Sigmoid colon (tissue), 7 donors: ENCODE data around the gene PPARA. TPM values are rescaled to one million over a fixed set of nuclear protein-coding genes. Genes with fewer than 3 reads are reported as not detected.

ENCODE experiments used
- DNase-seq: peaks from one replicate; pipeline ENCODE4 v3.0.0-alpha.2; 2019
- H3K27ac ChIP-seq, 4 donors: fragments of 200-600 bp; sonication (generic); one replicate each; pipeline ENCODE4 v1.5.1; 2016 to 2019; ENCODE audit warnings: mild to moderate bottlenecking in 1 of 4
- H3K27me3 ChIP-seq, 3 donors: fragments of 200-600 bp; sonication (generic); one replicate each; pipeline ENCODE4 v1.5.1; 2019; ENCODE audit warnings: mild to moderate bottlenecking in 1 of 3
- H3K36me3 ChIP-seq, 4 donors: fragments of 200-600 bp; sonication (generic); one replicate each; pipeline ENCODE4 v1.5.1; 2016 to 2019
- H3K4me1 ChIP-seq, 4 donors: fragments of 200-600 bp; sonication (generic); one replicate each; pipeline ENCODE4 v1.5.1; 2017 to 2019
- H3K4me3 ChIP-seq, 4 donors: fragments of 200-600 bp; sonication (generic); one replicate each; pipeline ENCODE4 v1.5.1; 2017 to 2019; ENCODE audit warnings: mild to moderate bottlenecking in 2 of 4, moderate library complexity in 1 of 4
- H3K9me3 ChIP-seq, 4 donors: fragments of 200-600 bp in 3 of 4; sonication (generic) in 3 of 4; one replicate each; pipeline versions ENCODE4 v1.5.1 to v1.6.1; 2013 to 2019
- EP300 ChIP-seq, 4 donors: sonication (generic); formaldehyde crosslinking; IDR thresholded peaks; one replicate each; pipeline ENCODE4 v1.6.1; 2017; ENCODE audit warnings: antibody characterized with exemption in 4 of 4
- POLR2A ChIP-seq, 2 donors: fragments of 450-650 bp; IDR thresholded peaks; one replicate each; pipeline ENCODE4 v1.6.1; 2016; ENCODE audit warnings: antibody characterized with exemption in 2 of 2, mild to moderate bottlenecking in 2 of 2, moderate library complexity in 2 of 2
- POLR2AphosphoS5 ChIP-seq, 4 donors: sonication (generic); formaldehyde crosslinking; IDR thresholded peaks; one replicate each; pipeline ENCODE4 v1.6.1; 2017; ENCODE audit warnings: antibody characterized with exemption in 4 of 4
- WGBS, 2 donors: extraction: QIAGEN DNeasy Blood & Tissue Kit; methylation state at CpG; one replicate each; pipeline ENCODE4 v1.1.7; 2013; 5-methylcytosine and 5-hydroxymethylcytosine counted together
- intact Hi-C: fragments of 100-400 bp; cut with DNase I; formaldehyde crosslinking; loops from one replicate; pipeline ENCODE4 v1.15.1; 2023
- polyA plus RNA-seq, 3 donors: library from polyadenylated mRNA; stranded (reverse); fragments of 200-250 nt; gene quantifications; one replicate each; pipeline ENCODE4 v1.2.3, GENCODE V29; 2013
- total RNA-seq, 4 donors: library from RNA; depleted of rRNA; stranded (reverse); fragments of >200 nt; gene quantifications; one replicate each; pipeline ENCODE4 v1.1.0, GENCODE V29; 2016
- TF ChIP-seq, protein P1 (sequence below), 4 experiments: fragments of 450-650 bp in 3 of 4; fragments of 200-600 bp in 1 of 4; IDR thresholded peaks; one replicate each; pipeline ENCODE4 v1.5.1; 2016 to 2019; ENCODE audit warnings: antibody characterized with exemption in 4 of 4, mild to moderate bottlenecking in 3 of 4, moderate library complexity in 2 of 4
- donor health status: healthy with polysubstance abuse.
- donor health status: Bipolar disorder and iron deficiency.
- donor health status: healthy.

PPARA gene
- total and polyA plus RNA-seq, 7 donors, result 7.8 to 22.7 (median 20.1) TPM

GRCh38 chr22:46238541-46238940 lies 88.2 kb downstream of the PPARA start:
- intact Hi-C loops, result no loop called here
- Histone ChIP-seq H3K4me3 (no peak overlapping the region), H3K9me3 (no peaks in the 10 kb centered on the region), H3K27me3 (no peaks in the 10 kb centered on the region), H3K27ac (peak overlapping the region; percentile 53 to 75 (median 74)), H3K36me3 (peaks cover 0 to 35% (median 0%) of the 10 kb centered on the region in 4 donors), H3K4me1 (peaks cover 0 to 29% (median 25%) of the 10 kb centered on the region in 4 donors)
- DNase-seq, result no peak
- 93% methylated on average over 16 of the region's 16 CpGs for WGBS, 2 donors
- TF ChIP-seq POLR2A (IDR thresholded peaks at IDR 0.05) (no peak), EP300 (IDR thresholded peaks at IDR 0.05) (no peak), POLR2AphosphoS5 (IDR thresholded peaks at IDR 0.05) (no peak)
- TF ChIP-seq, protein P1, sequence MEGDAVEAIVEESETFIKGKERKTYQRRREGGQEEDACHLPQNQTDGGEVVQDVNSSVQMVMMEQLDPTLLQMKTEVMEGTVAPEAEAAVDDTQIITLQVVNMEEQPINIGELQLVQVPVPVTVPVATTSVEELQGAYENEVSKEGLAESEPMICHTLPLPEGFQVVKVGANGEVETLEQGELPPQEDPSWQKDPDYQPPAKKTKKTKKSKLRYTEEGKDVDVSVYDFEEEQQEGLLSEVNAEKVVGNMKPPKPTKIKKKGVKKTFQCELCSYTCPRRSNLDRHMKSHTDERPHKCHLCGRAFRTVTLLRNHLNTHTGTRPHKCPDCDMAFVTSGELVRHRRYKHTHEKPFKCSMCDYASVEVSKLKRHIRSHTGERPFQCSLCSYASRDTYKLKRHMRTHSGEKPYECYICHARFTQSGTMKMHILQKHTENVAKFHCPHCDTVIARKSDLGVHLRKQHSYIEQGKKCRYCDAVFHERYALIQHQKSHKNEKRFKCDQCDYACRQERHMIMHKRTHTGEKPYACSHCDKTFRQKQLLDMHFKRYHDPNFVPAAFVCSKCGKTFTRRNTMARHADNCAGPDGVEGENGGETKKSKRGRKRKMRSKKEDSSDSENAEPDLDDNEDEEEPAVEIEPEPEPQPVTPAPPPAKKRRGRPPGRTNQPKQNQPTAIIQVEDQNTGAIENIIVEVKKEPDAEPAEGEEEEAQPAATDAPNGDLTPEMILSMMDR (IDR thresholded peaks at IDR 0.05), result no peak

GRCh38 chr22:46239261-46240048 lies 89.1 kb downstream of the PPARA start:
- WGBS, 2 donors, result 57 to 86% methylated on average over 20 of the region's 20 CpGs

DNA sequence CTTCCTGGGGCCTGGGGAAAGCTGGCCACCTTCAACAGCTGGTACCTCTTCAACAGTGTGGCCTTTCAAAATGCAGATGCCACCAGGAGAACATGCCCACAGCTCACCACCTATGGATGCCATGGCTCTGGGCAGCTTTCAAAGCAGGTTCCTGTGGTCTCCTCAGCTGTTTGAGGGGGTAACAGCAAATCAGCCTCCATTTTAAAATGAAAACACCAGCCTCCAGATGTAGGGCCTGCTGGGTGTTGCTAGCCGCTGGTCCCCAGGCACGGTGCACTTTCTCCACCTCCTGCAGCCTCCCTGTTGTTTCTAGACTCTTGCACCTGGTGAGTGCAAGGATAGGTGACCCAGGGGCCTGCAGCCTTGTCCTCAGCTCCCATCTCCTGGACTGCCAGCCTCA lies 89.7 kb downstream of the PPARA start:
- intact Hi-C loops, result no loop called here
- no peak for DNase-seq
- TF ChIP-seq POLR2A (IDR thresholded peaks at IDR 0.05), result no peak
- peaks cover 0 to 25% (median 20%) of the 10 kb centered on the region in 4 donors for H3K4me1 ChIP-seq
- H3K27ac ChIP-seq, result no peak overlapping the region
- no peaks in the 10 kb centered on the region for H3K27me3 ChIP-seq
- no peak overlapping the region for H3K4me3 ChIP-seq
- no peaks in the 10 kb centered on the region for H3K9me3 ChIP-seq
- 68 to 97% methylated on average over 2 of the region's 2 CpGs for WGBS, 2 donors
- H3K36me3 ChIP-seq, result peaks cover 0 to 45% (median 4%) of the 10 kb centered on the region in 4 donors

More at GRCh38 chr22:46239261-46240048, 89.1 kb downstream of the PPARA start:
- intact Hi-C loops, result no loop called here
- no peak for DNase-seq
- Histone ChIP-seq H3K27me3 (no peaks in the 10 kb centered on the region), H3K36me3 (peaks cover 0 to 44% (median 0%) of the 10 kb centered on the region in 4 donors), H3K9me3 (no peaks in the 10 kb centered on the region), H3K4me1 (peaks cover 0 to 25% (median 20%) of the 10 kb centered on the region in 4 donors), H3K27ac (peak overlapping the region; percentile 53 to 75 (median 74)), H3K4me3 (no peak overlapping the region)
- TF ChIP-seq POLR2AphosphoS5 (IDR thresholded peaks at IDR 0.05) (no peak), EP300 (IDR thresholded peaks at IDR 0.05) (no peak), POLR2A (IDR thresholded peaks at IDR 0.05) (no peak)
- TF ChIP-seq, protein P1 (IDR thresholded peaks at IDR 0.05), result no peak

- DNase-seq, result no peak
- no peak overlapping the region for H3K27ac ChIP-seq
- TF ChIP-seq POLR2A (IDR thresholded peaks at IDR 0.05) (no peak), POLR2AphosphoS5 (IDR thresholded peaks at IDR 0.05) (no peak), EP300 (IDR thresholded peaks at IDR 0.05) (no peak)
- TF ChIP-seq, protein P1 (IDR thresholded peaks at IDR 0.05), result no peak
- peaks cover 0 to 30% (median 22%) of the 10 kb centered on the region in 4 donors for H3K4me1 ChIP-seq
- no peak overlapping the region for H3K4me3 ChIP-seq
- 83 to 90% methylated on average over 6 of the region's 6 CpGs for WGBS, 2 donors
- intact Hi-C loops, result no loop called here
- H3K36me3 ChIP-seq, result peaks cover 0 to 41% (median 4%) of the 10 kb centered on the region in 4 donors
- no peaks in the 10 kb centered on the region for H3K9me3 ChIP-seq
- no peaks in the 10 kb centered on the region for H3K27me3 ChIP-seq
These were observed 90.2 kb downstream of the PPARA start for GRCh38 chr22:46240506-46240905.

GRCh38 chr22:46240907-46241306 lies 90.6 kb downstream of the PPARA start:
- Histone ChIP-seq H3K36me3 (peaks cover 0 to 40% (median 4%) of the 10 kb centered on the region in 4 donors), H3K27ac (no peak overlapping the region), H3K9me3 (no peaks in the 10 kb centered on the region), H3K4me1 (peaks cover 0 to 34% (median 24%) of the 10 kb centered on the region in 4 donors), H3K27me3 (no peaks in the 10 kb centered on the region), H3K4me3 (no peak overlapping the region)
- 55 to 90% methylated on average over 7 of the region's 7 CpGs for WGBS, 2 donors
- intact Hi-C loops, result no loop called here
- TF ChIP-seq POLR2A (IDR thresholded peaks at IDR 0.05), result no peak
- TF ChIP-seq, protein P1 (IDR thresholded peaks at IDR 0.05), result no peak
- no peak for TF ChIP-seq EP300 (IDR thresholded peaks at IDR 0.05)
- no peak for TF ChIP-seq POLR2AphosphoS5 (IDR thresholded peaks at IDR 0.05)
- no peak for DNase-seq
